Esophagus squamous epithelium (tissue), 4 donors: ENCODE data around the gene PRCP.

Experiments used
- CTCF ChIP-seq, 6 experiments: fragments of 450-650 bp in 4 of 6; fragments of 200-600 bp in 2 of 6; sonication (generic) in 2 of 6; IDR thresholded peaks; one replicate each; pipeline ENCODE4 v1.5.1; 2016 to 2019; ENCODE audit warnings: antibody characterized with exemption in 6 of 6, mild to moderate bottlenecking in 4 of 6, moderate library complexity in 4 of 6
- POLR2A ChIP-seq, 4 donors: fragments of 450-650 bp; IDR thresholded peaks; one replicate each; pipeline ENCODE4 v1.6.1; 2017; ENCODE audit warnings: antibody characterized with exemption in 4 of 4, mild to moderate bottlenecking in 4 of 4, moderate library complexity in 3 of 4

GRCh38 chr11:82930229-82930628 is 30.0 kb upstream of the PRCP start:
- TF ChIP-seq CTCF (IDR thresholded peaks at IDR 0.05) (no peak), POLR2A (IDR thresholded peaks at IDR 0.05) (no peak)
